ENCODE results near the gene SPATA18. TPM values are rescaled to one million over a fixed set of nuclear protein-coding genes. Genes with fewer than 3 reads are reported as not detected.

The SPATA18 gene
- total RNA-seq = not detected
- total RNA-seq (2013) = 0.09 TPM

DNA sequence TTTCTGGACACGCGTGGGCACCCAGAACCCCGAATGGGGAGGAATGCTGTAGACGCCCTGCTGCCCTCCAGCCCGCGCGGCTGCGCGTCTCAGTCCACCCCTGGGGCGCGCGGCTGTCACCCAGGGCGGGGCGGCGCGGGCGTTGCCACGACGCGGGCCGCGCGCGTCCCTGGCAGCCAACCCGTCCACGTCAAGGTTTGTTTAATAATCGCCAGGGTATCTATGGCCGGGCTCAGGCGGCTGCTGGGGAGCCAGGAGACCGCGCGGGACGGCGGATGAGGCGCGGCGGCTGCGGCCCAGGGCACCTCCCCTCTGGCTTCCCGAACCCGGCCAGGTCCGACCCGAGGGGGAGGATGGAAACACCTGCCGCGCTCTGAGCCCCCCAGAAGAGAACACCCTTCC lies at the start of gene SPATA18:
SPATA18 (plus strand) TSS at position 92 of the 402 bp plus-strand sequence. CDS start 401 bp downstream, outside the sequence.
- WGBS (ENCODE audit: insufficient coverage) = 2% methylated on average over 44 of the region's 44 CpGs
- Histone ChIP-seq H3K4me1 (ENCODE audit: control insufficient read depth, insufficient read depth, low read length) (peaks cover 7% of the 10 kb centered on the region), H3K4me3 (ENCODE audit: low read length) (no peak within 1 kb of the TSS), H3K27me3 (ENCODE audit: control insufficient read depth, insufficient read depth, low read length) (peaks cover 17% of the 10 kb centered on the region), H3K9me3 (ENCODE audit: control insufficient read depth, insufficient read depth, low read length) (peaks cover 4% of the 10 kb centered on the region), H3K27ac (ENCODE audit: low read length) (no peak within 1 kb of the TSS), H3K36me3 (ENCODE audit: control insufficient read depth, insufficient read depth, low read length) (no peaks in the 10 kb centered on the region)
- H3K4me1 Mint-ChIP-seq = no peaks in the 10 kb centered on the region
- H3K36me3 Mint-ChIP-seq = peaks cover 5% of the 10 kb centered on the region
- ATAC-seq (no peak), DNase-seq (no peak)
- peaks cover 37 to 45% of the 10 kb centered on the region in 2 donors for H3K27me3 Mint-ChIP-seq (ENCODE audit: low read depth in 2 of 2)
- H3K27ac Mint-ChIP-seq = no peak within 1 kb of the TSS
- H3K9me3 Mint-ChIP-seq = peaks cover 0 to 4% of the 10 kb centered on the region in 2 donors
- TF ChIP-seq, protein P1, sequence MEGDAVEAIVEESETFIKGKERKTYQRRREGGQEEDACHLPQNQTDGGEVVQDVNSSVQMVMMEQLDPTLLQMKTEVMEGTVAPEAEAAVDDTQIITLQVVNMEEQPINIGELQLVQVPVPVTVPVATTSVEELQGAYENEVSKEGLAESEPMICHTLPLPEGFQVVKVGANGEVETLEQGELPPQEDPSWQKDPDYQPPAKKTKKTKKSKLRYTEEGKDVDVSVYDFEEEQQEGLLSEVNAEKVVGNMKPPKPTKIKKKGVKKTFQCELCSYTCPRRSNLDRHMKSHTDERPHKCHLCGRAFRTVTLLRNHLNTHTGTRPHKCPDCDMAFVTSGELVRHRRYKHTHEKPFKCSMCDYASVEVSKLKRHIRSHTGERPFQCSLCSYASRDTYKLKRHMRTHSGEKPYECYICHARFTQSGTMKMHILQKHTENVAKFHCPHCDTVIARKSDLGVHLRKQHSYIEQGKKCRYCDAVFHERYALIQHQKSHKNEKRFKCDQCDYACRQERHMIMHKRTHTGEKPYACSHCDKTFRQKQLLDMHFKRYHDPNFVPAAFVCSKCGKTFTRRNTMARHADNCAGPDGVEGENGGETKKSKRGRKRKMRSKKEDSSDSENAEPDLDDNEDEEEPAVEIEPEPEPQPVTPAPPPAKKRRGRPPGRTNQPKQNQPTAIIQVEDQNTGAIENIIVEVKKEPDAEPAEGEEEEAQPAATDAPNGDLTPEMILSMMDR (IDR thresholded peaks at IDR 0.05) = no peak
- H3K4me3 Mint-ChIP-seq = no peak within 1 kb of the TSS
- intact Hi-C loops (cut with micrococcal nuclease) = no loop called here

DNA sequence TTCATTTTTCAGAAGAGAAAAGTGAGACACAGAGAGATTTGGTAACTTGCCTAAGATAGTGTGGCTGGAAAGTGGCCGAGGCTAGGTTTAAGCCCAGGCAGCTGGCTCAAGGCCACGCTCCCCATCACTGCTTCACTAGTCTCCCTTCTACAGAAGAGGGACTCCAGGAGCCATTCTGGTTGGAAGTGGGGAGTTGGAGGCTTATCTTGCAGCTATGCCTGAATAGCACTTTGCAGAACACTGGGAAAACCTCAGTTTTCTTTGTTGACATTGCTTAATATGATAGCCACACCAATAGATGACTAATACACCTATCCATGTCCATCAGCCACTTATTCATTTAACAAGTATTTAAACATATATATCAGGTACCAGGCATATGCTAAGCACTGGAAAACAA lies 49.5 kb upstream of the SPATA18 start:
- Mint-ChIP-seq H3K27me3 (ENCODE audit: low read depth in 2 of 2) (peaks cover 0 to 3% of the 10 kb centered on the region in 2 donors), H3K27ac (no peak overlapping the region), H3K9me3 (peaks cover 0 to 2% of the 10 kb centered on the region in 2 donors), H3K36me3 (no peaks in the 10 kb centered on the region), H3K4me1 (no peaks in the 10 kb centered on the region), H3K4me3 (no peak overlapping the region)
- no peaks in the 10 kb centered on the region for H3K27me3 ChIP-seq (ENCODE audit: control insufficient read depth, insufficient read depth, low read length)
- H3K27ac ChIP-seq (ENCODE audit: low read length) = no peak overlapping the region
- DNase-seq (no peak), ATAC-seq (no peak)
- H3K9me3 ChIP-seq (ENCODE audit: control insufficient read depth, insufficient read depth, low read length) = no peaks in the 10 kb centered on the region
- no peaks in the 10 kb centered on the region for H3K4me1 ChIP-seq (ENCODE audit: control insufficient read depth, insufficient read depth, low read length)
- H3K4me3 ChIP-seq (ENCODE audit: low read length) = no peak overlapping the region
- intact Hi-C loops (cut with micrococcal nuclease) = no loop called here
- TF ChIP-seq, protein P1 (IDR thresholded peaks at IDR 0.05) = no peak
- H3K36me3 ChIP-seq (ENCODE audit: control insufficient read depth, insufficient read depth, low read length) = no peaks in the 10 kb centered on the region
- WGBS (ENCODE audit: insufficient coverage) = 60% methylated on average over 1 of the region's 2 CpGs

DNA sequence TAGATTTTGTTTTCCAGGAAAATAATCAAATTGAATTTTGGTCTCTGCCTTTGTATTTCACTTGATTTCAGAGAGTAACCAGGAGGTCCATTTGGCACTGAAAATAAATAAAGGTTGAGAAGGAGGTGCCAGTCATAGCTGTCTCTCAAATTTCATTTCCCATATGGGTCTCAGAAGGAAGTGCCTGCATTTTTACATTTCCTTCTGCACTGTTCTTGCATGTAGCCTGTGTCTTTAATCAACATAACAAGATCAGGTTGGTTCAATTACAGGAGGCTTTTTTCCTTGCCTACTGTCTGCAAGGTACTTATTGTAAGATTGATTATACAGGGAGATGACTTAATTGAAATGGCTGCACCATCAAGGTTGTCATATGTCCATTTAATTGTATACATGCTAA lies 46.7 kb upstream of the SPATA18 start:
- no peak for DNase-seq
- intact Hi-C loops (cut with micrococcal nuclease) = no loop called here
- Histone ChIP-seq H3K9me3 (ENCODE audit: control insufficient read depth, insufficient read depth, low read length) (no peaks in the 10 kb centered on the region), H3K4me3 (ENCODE audit: low read length) (no peak overlapping the region), H3K36me3 (ENCODE audit: control insufficient read depth, insufficient read depth, low read length) (no peaks in the 10 kb centered on the region), H3K4me1 (ENCODE audit: control insufficient read depth, insufficient read depth, low read length) (no peaks in the 10 kb centered on the region), H3K27me3 (ENCODE audit: control insufficient read depth, insufficient read depth, low read length) (no peaks in the 10 kb centered on the region), H3K27ac (ENCODE audit: low read length) (no peak overlapping the region)
- Mint-ChIP-seq H3K36me3 (no peaks in the 10 kb centered on the region), H3K9me3 (peaks cover 0 to 3% of the 10 kb centered on the region in 2 donors), H3K4me1 (no peaks in the 10 kb centered on the region), H3K4me3 (no peak overlapping the region), H3K27ac (no peak overlapping the region), H3K27me3 (ENCODE audit: low read depth in 2 of 2) (no peaks in the 10 kb centered on the region)
- ATAC-seq = no peak
- TF ChIP-seq, protein P1 (IDR thresholded peaks at IDR 0.05) = no peak

DNA sequence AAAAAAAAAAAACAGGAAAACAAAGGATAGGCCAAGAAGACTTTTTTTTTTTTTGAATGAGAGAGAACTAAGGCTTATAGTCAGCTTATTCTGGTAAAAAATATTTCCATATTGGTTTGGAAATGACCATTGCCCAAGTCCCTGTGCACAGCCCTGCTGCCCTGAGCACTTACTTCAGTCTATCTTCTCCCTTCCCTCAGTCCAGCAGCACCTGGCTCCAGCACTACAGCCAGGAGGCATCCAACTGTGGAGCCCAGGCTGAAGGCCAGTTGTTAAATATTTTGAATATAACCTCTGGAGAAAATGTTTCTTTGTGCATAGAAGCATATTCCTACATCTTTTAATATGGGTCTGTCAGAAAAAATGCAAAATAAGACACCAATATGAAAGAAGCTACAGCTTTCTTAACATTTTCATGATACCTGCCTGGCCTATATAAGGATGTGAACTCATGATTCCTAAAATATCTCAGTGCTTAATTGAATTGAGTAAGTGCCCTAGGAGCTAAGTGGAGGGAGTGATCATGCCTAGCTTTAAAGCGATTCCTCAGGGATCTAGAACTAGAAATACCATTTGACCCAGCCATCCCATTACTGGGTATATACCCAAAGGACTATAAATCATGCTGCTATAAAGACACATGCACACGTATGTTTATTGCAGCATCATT lies 45.4 kb upstream of the SPATA18 start:
- Mint-ChIP-seq H3K36me3 (no peaks in the 10 kb centered on the region), H3K4me3 (no peak overlapping the region), H3K27ac (no peak overlapping the region), H3K27me3 (ENCODE audit: low read depth in 2 of 2) (no peaks in the 10 kb centered on the region), H3K4me1 (no peaks in the 10 kb centered on the region), H3K9me3 (peaks cover 0 to 3% of the 10 kb centered on the region in 2 donors)
- no peak overlapping the region for H3K4me3 ChIP-seq (ENCODE audit: low read length)
- ATAC-seq = no peak
- intact Hi-C loops (cut with micrococcal nuclease) = loop anchor here (5.0 kb wide), 1 partner anchor 128 kb away; no protein-coding TSS in a partner anchor
- H3K27ac ChIP-seq (ENCODE audit: low read length) = no peak overlapping the region
- no CpG with 5 or more reads among the region's 2 CpGs for WGBS (ENCODE audit: insufficient coverage)
- no peaks in the 10 kb centered on the region for H3K27me3 ChIP-seq (ENCODE audit: control insufficient read depth, insufficient read depth, low read length)
- H3K4me1 ChIP-seq (ENCODE audit: control insufficient read depth, insufficient read depth, low read length) = no peaks in the 10 kb centered on the region
- H3K36me3 ChIP-seq (ENCODE audit: control insufficient read depth, insufficient read depth, low read length) = no peaks in the 10 kb centered on the region
- no peak for DNase-seq
- no peaks in the 10 kb centered on the region for H3K9me3 ChIP-seq (ENCODE audit: control insufficient read depth, insufficient read depth, low read length)
- TF ChIP-seq, protein P1 (IDR thresholded peaks at IDR 0.05) = no peak

All from natural killer cell (primary cell).